Testis (tissue), 3 donors: ENCODE measurements around the gene DLG1. TPM values are rescaled to one million over a fixed set of nuclear protein-coding genes. Genes with fewer than 3 reads are reported as not detected.

Source experiments
- DNase-seq: peaks from one replicate; pipeline ENCODE4 v3.0.0-alpha.2; 2019
- H3K27ac ChIP-seq, 2 donors: fragments of 200-600 bp; sonication (generic); one replicate each; pipeline ENCODE4 v1.5.1; 2019
- H3K27me3 ChIP-seq: fragments of 200-600 bp; sonication (generic); one replicate; pipeline ENCODE4 v1.5.1; 2019
- H3K36me3 ChIP-seq: fragments of 200-600 bp; sonication (generic); one replicate; pipeline ENCODE4 v1.5.1; 2017; ENCODE audit warnings: low read depth; ENCODE audit errors: missing control alignments
- H3K4me1 ChIP-seq: fragments of 200-600 bp; sonication (generic); one replicate; pipeline ENCODE4 v1.5.1; 2019
- H3K4me3 ChIP-seq, 2 donors: fragments of 200-600 bp; sonication (generic); one replicate each; pipeline ENCODE4 v1.5.1; 2017 to 2019
- H3K9me3 ChIP-seq: fragments of 200-600 bp; sonication (generic); one replicate; pipeline ENCODE4 v1.5.1; 2017
- CTCF ChIP-seq, 3 experiments: fragments of 450-650 bp in 2 of 3; fragments of 200-600 bp in 1 of 3; sonication (generic) in 1 of 3; IDR thresholded peaks; one replicate each; pipeline ENCODE4 v1.5.1; 2016 to 2019; ENCODE audit warnings: antibody characterized with exemption in 3 of 3, mild to moderate bottlenecking in 2 of 3, moderate library complexity in 1 of 3
- POLR2A ChIP-seq: fragments of 450-650 bp; IDR thresholded peaks from one replicate; pipeline ENCODE4 v1.6.1; 2017; ENCODE audit warnings: antibody characterized with exemption, mild to moderate bottlenecking, moderate library complexity
- WGBS, 2 donors: methylation state at CpG; one replicate each; pipeline ENCODE4 v1.1.5; 2018; 5-methylcytosine and 5-hydroxymethylcytosine counted together
- intact Hi-C: fragments of 100-400 bp; cut with DNase I; formaldehyde crosslinking; loops from one replicate; pipeline ENCODE4 v1.15.1; 2023; ENCODE audit warnings: low total_unique reads
- polyA plus RNA-seq: library from polyadenylated mRNA; stranded (reverse); fragments of 350-450 nt; fragmentation: Illumina TruSeq; extraction: RNeasy Lipid Tissue Mini Kit (QIAGEN cat#74804); gene quantifications from one replicate; pipeline ENCODE4 v1.2.3, GENCODE V29; 2014; ENCODE audit warnings: low read depth, low replicate concordance; ENCODE audit not compliant: insufficient read depth
- total RNA-seq, 2 donors: library from RNA; depleted of rRNA; stranded (reverse); fragments of >200 nt; gene quantifications; one replicate each; pipeline ENCODE4 v1.2.3, GENCODE V29; 2016

Gene DLG1
- total and polyA plus RNA-seq, 3 donors from 2014 or later, result 37.4 to 99.4 (median 99.3) TPM

DNA sequence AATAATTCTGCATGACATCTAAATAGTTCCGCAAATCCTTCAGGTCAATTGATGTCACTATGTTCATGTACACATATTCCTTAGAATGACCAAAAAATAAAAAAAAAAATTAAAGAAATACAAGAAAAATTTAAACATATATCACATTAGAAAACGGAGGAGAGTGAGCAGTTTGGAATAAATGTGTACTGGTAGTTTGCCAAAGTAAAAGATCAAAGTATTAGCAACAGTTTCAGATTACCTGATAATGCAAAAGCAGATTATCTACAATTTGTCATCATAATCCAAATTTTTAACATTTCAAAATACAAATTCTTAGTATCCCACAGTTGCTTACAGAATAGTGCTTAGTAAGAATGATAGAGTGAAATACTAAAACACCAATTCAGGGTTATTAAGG, 1.9 kb downstream of the DLG1 start:
- intact Hi-C loops, result no loop called here
- no peaks in the 10 kb centered on the region for H3K27me3 ChIP-seq
- 5 to 44% methylated on average over 2 of the region's 2 CpGs for WGBS, 2 donors
- no peaks in the 10 kb centered on the region for H3K9me3 ChIP-seq
- H3K36me3 ChIP-seq, result no peaks in the 10 kb centered on the region
- peak overlapping the region in 1 of 2 donors; percentile 95 for H3K27ac ChIP-seq
- DNase-seq, result no peak
- H3K4me3 ChIP-seq, result peak overlapping the region; percentile 79 to 96
- TF ChIP-seq POLR2A (no peak), CTCF (IDR thresholded peaks at IDR 0.05) (no peak)
- no peaks in the 10 kb centered on the region for H3K4me1 ChIP-seq

DNA sequence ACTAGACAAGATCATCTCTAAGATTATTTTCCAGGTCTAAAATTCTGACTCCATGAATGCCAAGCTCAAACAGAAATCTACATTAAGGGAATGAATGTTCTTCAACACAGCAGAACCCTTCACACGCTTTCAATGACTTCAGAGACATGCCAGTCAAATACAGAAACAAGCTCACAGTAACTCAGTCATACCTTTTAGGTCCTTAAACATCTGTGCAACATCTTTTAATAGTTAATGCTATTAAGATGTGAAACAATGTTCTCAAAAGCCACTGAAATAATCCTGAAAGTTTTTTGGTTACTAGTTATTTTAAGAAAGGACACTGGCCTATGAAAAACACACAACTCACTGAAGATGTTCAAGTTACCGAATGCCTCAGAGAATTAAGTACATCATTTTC, 2.5 kb downstream of the DLG1 start:
- H3K4me1 ChIP-seq, result no peaks in the 10 kb centered on the region
- intact Hi-C loops, result no loop called here
- no peaks in the 10 kb centered on the region for H3K27me3 ChIP-seq
- TF ChIP-seq CTCF (IDR thresholded peaks at IDR 0.05) (no peak), POLR2A (no peak)
- no peaks in the 10 kb centered on the region for H3K36me3 ChIP-seq
- H3K27ac ChIP-seq, result no peak overlapping the region
- no peaks in the 10 kb centered on the region for H3K9me3 ChIP-seq
- no peak overlapping the region for H3K4me3 ChIP-seq
- 48 to 64% methylated on average over 2 of the region's 2 CpGs for WGBS, 2 donors
- no peak for DNase-seq

DNA sequence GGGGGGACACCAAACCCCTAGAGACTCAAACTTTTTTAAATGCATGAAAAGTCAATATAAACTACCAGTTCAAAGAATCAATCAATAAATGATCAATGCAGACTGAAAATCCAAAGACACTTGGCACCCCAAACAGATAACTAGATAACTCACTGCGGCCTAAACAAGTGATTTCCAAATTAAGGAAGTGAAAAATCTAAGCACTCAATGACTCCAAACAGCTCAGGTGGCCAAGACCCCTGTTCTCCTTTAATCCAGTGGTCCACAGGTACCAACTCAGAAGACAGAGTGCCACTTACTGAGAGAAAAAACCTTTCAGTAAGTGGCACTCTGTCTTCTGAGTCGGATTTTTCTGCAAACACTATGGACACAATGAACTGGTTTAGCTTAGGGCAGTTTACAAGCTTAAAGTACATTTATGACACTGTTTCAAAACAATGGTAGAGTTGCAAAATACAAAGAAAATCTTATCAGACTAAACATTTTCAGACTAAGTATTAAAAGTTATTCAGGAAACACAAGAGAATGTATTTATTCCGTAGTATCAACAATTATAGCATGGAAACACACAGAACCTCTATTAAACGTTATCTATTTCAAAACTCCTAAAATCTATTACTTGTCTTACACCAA, 4.7 kb downstream of the DLG1 start:
- peaks cover 2% of the 10 kb centered on the region for H3K36me3 ChIP-seq
- TF ChIP-seq CTCF (IDR thresholded peaks at IDR 0.05) (no peak), POLR2A (no peak)
- no peak overlapping the region for H3K27ac ChIP-seq
- intact Hi-C loops, result no loop called here
- no peaks in the 10 kb centered on the region for H3K9me3 ChIP-seq
- 81 to 84% methylated on average over 4 of the region's 4 CpGs for WGBS, 2 donors
- no peak overlapping the region for H3K4me3 ChIP-seq
- H3K4me1 ChIP-seq, result no peaks in the 10 kb centered on the region
- H3K27me3 ChIP-seq, result no peaks in the 10 kb centered on the region
- DNase-seq, result no peak

DNA sequence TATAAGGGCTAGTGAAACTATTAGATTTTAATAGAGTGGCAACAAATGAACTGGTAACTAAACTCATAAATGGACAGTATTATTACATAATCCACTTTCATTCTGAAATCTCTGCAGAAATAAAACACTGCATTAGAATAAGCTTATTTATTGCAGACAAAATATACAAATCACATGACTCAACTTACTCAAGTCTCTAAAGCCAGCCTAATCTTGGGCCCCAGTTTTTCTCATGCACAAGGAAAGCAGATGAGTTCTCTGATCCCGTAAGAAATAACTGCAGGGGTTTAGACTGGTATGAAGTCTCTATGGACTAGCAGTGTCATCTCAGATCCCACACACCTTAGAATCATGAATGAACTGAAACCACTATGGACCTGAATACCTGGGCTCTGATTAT, 5.8 kb downstream of the DLG1 start:
- peaks cover 2% of the 10 kb centered on the region for H3K36me3 ChIP-seq
- intact Hi-C loops, result no loop called here
- TF ChIP-seq CTCF (IDR thresholded peaks at IDR 0.05) (no peak), POLR2A (no peak)
- H3K9me3 ChIP-seq, result no peaks in the 10 kb centered on the region
- H3K4me3 ChIP-seq, result no peak overlapping the region
- no peaks in the 10 kb centered on the region for H3K27me3 ChIP-seq
- WGBS, 2 donors, result 0 to 86% methylated on average over 1 of the region's 1 CpG
- no peak overlapping the region for H3K27ac ChIP-seq
- no peak for DNase-seq
- H3K4me1 ChIP-seq, result no peaks in the 10 kb centered on the region

DNA sequence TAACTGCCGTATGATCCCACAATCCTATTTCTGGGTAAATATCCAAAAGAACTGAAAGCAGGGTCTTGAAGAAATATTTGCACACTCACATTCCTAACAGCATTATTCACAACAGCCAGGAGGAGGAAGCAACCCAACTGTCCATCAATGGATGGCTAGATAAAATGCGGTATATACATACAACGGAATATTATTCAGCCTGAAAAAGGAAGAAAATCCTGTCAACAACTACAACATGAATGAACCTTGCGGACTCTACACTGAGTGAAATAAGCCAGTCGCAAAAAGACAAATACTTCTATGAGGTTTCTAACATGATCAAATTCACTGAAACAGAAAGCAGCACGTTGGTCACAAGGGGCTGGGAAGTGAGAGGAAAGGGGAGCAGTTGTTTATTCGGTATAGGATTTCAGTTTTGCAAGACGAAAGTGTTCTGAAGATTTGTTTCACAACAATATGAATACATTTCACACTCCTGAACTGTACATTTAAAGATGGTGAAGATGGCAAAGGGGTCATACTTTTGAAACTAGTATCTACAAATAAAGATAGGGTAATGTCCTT, 6.2 kb downstream of the DLG1 start:
- Histone ChIP-seq H3K4me1 (no peaks in the 10 kb centered on the region), H3K27ac (no peak overlapping the region), H3K36me3 (peaks cover 2% of the 10 kb centered on the region), H3K27me3 (no peaks in the 10 kb centered on the region), H3K4me3 (no peak overlapping the region), H3K9me3 (no peaks in the 10 kb centered on the region)
- intact Hi-C loops, result no loop called here
- 89 to 95% methylated on average over 8 of the region's 8 CpGs for WGBS, 2 donors
- no peak for DNase-seq
- no peak for TF ChIP-seq POLR2A
- no peak for TF ChIP-seq CTCF (IDR thresholded peaks at IDR 0.05)
